GM19238 (cell line): Measurements from ENCODE around the gene LILRB2.
"Not testable (repeated sequence)": the region's sequence is repeated elsewhere in the genome, so short reads cannot be mapped to it uniquely, and the experiment has no call there.

Experiments used
- DNase-seq: peaks from one replicate; pipeline ENCODE4 v3.0.0; 2011; ENCODE audit warnings: low spot score; ENCODE audit not compliant: insufficient read length

The LILRB2 gene

GRCh38 chr19:54273821-54274220 lies 7.1 kb downstream of the LILRB2 start:
- no peak for DNase-seq

GRCh38 chr19:54272181-54272580 lies 8.7 kb downstream of the LILRB2 start:
- DNase-seq: not testable (repeated sequence)

DNA sequence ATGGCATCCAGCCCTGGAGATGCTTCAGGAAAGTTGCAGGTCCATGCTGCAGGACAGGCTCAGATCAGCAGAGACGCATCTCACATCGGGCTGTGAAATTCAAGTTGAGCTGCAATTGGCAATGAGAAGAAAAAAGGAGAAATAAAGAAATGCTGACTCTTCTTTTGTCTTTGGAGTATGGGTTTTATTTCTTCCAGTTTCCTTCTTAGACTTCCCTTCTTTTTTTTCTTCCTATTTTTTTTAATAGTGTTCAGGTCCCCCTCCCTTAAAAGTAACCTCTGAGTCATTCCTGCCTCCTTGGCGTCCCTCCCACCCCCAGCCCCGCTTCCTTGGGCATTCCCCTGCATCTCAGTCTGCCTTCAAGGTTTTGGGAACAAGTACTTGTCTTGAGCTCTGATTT lies 9.3 kb downstream of the LILRB2 start:
- DNase-seq: not testable (repeated sequence)

- no peak for DNase-seq
These were observed 9.8 kb downstream of the LILRB2 start for GRCh38 chr19:54271106-54271505.

GRCh38 chr19:54268936-54269335 lies 12.0 kb downstream of the LILRB2 start:
- no peak for DNase-seq

- DNase-seq: peak; percentile 51
These were observed 14.8 kb downstream of the LILRB2 start for GRCh38 chr19:54266133-54266532.

- DNase-seq: no peak
These were observed 18.4 kb downstream of the LILRB2 start for GRCh38 chr19:54262470-54262869.

DNA sequence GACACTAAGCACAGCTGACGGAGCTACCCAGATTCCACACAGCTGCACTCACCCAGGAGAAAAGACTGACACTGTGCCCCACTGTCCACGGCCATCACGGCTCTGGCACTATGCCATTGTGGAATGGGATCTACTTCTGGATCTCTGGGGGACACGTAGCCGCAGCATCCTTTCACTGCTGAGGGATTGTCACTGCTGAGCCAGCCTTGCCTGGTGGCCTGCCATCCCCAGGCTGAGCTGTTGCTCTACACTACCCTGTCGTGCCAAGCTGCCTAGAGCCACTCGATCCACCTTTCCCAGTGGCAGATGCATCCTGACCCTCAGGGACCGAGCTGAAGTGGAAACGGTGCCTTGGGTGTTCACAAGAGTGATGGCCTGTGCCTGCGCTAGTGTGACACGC lies 18.8 kb downstream of the LILRB2 start:
- DNase-seq: no peak

DNA sequence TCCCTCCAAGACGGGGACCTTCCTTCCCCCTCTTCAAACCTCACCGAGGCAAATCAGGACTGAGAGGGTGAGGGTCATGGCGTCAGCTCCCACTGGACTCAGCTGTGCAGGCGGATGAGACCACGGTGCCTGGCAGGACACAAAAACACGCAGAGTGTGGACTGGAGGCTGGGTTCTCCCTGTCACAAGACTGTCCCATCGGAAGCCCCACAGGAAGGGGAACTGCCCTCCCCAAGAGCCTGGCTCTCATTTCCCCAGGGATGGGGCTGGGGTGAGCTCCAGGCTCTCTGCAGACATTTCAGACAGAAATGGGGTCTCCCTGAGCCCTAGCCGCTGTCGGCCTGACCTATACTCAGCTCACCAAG lies 23.8 kb downstream of the LILRB2 start, which contains the start of gene LILRB5:
Gene LILRB5 (minus strand): TSS at position 158 of the 365 bp plus-strand sequence. CDS start 80 bp downstream, at position 78.
- no peak for DNase-seq

GRCh38 chr19:54256250-54257115 lies 24.4 kb downstream of the LILRB2 start:
- DNase-seq: no peak

GRCh38 chr19:54255105-54255775 lies 25.7 kb downstream of the LILRB2 start:
- DNase-seq: no peak

GRCh38 chr19:54254195-54254906 lies 26.6 kb downstream of the LILRB2 start:
- no peak for DNase-seq

GRCh38 chr19:54253331-54254194 lies 27.3 kb downstream of the LILRB2 start:
- no peak for DNase-seq

GRCh38 chr19:54252845-54253244 lies 28.1 kb downstream of the LILRB2 start:
- no peak for DNase-seq

DNA sequence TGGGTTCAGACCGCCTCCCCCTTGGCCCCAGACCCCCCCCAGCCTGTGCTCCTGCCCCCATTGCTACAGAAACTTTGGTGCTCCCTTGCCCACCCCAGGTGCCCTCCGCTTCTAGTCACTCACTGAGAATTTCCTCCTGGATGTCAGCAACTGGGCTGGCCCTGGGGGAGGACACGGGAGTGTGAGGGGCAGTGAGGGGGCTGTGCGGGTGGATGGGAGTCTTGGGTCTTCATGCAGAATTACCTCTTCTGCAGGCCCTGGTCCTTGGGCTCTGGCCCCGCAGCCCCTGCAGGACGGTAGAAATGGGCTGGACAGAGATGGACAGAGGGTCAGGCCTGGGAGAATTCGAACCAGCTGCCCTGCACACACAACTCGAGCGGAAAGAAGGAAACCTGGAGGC lies 28.7 kb downstream of the LILRB2 start:
- no peak for DNase-seq

GRCh38 chr19:54248016-54248601 lies 32.8 kb downstream of the LILRB2 start:
- no peak for DNase-seq

- DNase-seq: no peak
These were observed 33.6 kb downstream of the LILRB2 start for GRCh38 chr19:54247106-54247930.

GRCh38 chr19:54245936-54246335 lies 35.0 kb downstream of the LILRB2 start:
- DNase-seq: no peak

DNA sequence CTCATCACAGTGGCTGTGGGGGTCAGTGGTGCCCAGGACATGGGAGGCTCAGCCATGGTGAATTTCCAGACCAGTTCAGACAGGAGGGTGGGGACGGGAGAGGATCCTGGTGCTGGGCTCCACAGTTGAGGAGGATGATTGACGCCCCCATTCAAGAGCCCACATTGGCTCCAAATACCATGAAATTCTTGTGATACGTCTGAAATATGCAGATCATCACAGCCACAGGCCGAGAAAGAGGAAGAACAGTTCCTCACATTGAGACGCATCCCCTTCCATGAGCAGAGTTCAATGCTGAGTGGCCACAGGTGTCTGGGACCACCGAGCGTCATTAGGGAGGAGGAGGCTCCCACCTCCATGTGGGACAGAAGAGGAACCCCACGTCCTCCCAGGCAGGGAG lies 37.1 kb downstream of the LILRB2 start:
- not testable (repeated sequence) for DNase-seq

DNA sequence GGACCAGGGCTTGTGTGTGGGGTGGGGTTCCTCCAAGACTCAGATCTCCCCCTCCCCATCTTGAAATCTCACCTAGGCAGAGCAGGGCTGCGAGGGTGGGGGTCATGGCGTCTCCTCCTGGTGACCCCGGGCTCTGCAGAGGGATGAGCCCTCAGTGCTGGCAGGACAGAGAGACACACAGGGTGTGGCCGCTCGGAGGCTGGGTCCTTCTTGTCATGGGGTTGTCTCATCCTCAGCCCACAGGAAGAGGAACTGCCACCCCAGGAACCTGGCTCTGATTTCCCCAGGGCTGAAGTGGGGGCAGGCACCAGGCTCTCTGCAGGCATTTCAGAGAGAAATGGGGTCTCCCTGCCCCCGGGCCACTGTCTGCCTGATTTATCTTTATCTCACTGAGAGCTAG lies 38.3 kb downstream of the LILRB2 start, which contains the start of gene LILRA6:
Gene LILRA6 (minus strand): TSS at position 145 of the 400 bp plus-strand sequence.
- DNase-seq: not testable (repeated sequence)
